Endometrial microvascular endothelial cells (primary cell): ENCODE measurements around the gene ZNF184. TPM values are rescaled to one million over a fixed set of nuclear protein-coding genes. Genes with fewer than 3 reads are reported as not detected.
"Not testable (repeated sequence)": the region's sequence is repeated elsewhere in the genome, so short reads cannot be mapped to it uniquely, and the experiment has no call there.

Experiments
- in situ Hi-C: cut with HindIII; loops from 2 replicates; pipeline ENCODE4 v1.10.0; 2017; ENCODE audit warnings: low sequenced_read_pairs, low pct_unique_long_range_greater_than_20kb; ENCODE audit errors: inconsistent ontology term
- total RNA-seq: library from RNA; depleted of rRNA; stranded (reverse); fragments of >200 nt; gene quantifications from one replicate; pipeline ENCODE4 v1.2.3, GENCODE V29; 2015; ENCODE audit errors: inconsistent ontology term

Gene ZNF184
- total RNA-seq, 1 donor from 2014 or later = 3.1 TPM

GRCh38 chr6:27433714-27434113 lies 39.2 kb downstream of the ZNF184 start:
- in situ Hi-C loops = no loop called here

- in situ Hi-C loops = no loop called here
Observed at GRCh38 chr6:27428966-27429365, 43.9 kb downstream of the ZNF184 start.

GRCh38 chr6:27428502-27428901 lies 44.4 kb downstream of the ZNF184 start:
- in situ Hi-C loops = no loop called here

GRCh38 chr6:27426045-27426620 lies 46.8 kb downstream of the ZNF184 start:
- in situ Hi-C loops = no loop called here

GRCh38 chr6:27424851-27425250 lies 48.1 kb downstream of the ZNF184 start:
- in situ Hi-C loops = not testable (repeated sequence)

GRCh38 chr6:27422651-27423332 lies 50.1 kb downstream of the ZNF184 start:
- in situ Hi-C loops = no loop called here

GRCh38 chr6:27419363-27419762 lies 53.5 kb downstream of the ZNF184 start:
- in situ Hi-C loops = no loop called here

- in situ Hi-C loops = no loop called here
Observed at GRCh38 chr6:27415898-27416297, 57.0 kb downstream of the ZNF184 start.

GRCh38 chr6:27414996-27415395 lies 57.9 kb downstream of the ZNF184 start:
- in situ Hi-C loops = no loop called here

- in situ Hi-C loops = no loop called here
Observed at GRCh38 chr6:27414300-27414699, 58.6 kb downstream of the ZNF184 start.

GRCh38 chr6:27407153-27407814 lies 65.6 kb downstream of the ZNF184 start:
- in situ Hi-C loops = no loop called here

GRCh38 chr6:27406085-27406484 lies 66.8 kb downstream of the ZNF184 start:
- in situ Hi-C loops = no loop called here

- in situ Hi-C loops = no loop called here
Observed at GRCh38 chr6:27400877-27401642, 71.8 kb downstream of the ZNF184 start.

Other genes with a start within 250 kb of the ZNF184 start
- not detected for gene PRSS16, start 225.4 kb downstream of the ZNF184 start, total RNA-seq
- not detected for gene POM121L2, start 160.8 kb downstream of the ZNF184 start, total RNA-seq
- 0.09 TPM for gene ZNF391, start 84.3 kb downstream of the ZNF184 start, total RNA-seq